GM19328 (cell line): ENCODE measurements around the gene PPCDC.

Experiments
- ATAC-seq: cut with Tn5 transposase; IDR thresholded peaks from one replicate; pipeline ENCODE4 v1.9.1; 2021; ENCODE audit warnings: mild to moderate bottlenecking, moderate library complexity; ENCODE audit not compliant: unreplicated experiment

The PPCDC gene

GRCh38 chr15:75023181-75023871 lies at the start of gene PPCDC:
Gene PPCDC (plus strand): TSS chr15:75023590. CDS start chr15:75028319, 4,729 bp downstream.
- ATAC-seq, result peak; percentile 95

DNA sequence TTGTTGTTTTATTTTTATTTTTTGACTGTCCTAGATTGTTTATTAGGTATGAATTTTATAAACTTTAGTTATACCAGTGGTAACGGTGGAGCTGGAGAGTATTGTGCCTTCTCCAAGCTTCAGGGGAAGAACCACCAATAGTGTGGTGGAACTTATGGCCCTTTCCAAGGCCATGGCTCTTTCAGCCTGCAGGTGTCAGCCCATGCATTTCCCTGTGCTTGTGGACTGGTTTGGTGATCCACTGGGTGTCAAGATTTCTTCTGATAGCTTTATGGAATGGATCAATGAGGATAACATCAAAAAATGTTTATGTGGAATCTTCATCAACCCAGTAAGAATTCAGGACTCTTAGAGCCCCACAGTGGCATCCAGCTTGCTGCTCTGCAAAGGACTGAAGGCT lies 47.2 kb upstream of the PPCDC start:
- ATAC-seq, result no peak

DNA sequence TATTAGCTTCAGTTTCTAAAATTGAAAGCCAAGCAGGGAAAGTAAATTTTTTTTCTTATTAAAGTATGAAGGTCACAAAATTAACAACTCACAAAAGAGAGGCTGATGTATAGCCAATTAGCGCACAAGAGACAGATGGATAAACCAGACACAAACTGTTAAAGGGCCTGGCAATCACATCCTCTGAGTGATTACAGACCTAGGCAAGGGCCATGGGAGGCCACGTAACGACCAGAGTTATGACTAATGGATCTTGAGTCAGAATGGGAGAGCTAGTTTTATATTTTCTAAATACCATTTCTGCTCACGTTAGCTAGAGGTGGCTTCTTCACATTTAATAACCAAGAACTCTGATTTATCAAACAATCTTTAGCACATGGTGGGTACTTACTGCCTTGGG lies 45.8 kb upstream of the PPCDC start:
- no peak for ATAC-seq

- ATAC-seq, result no peak
Observed at GRCh38 chr15:74978077-74978476, 45.3 kb upstream of the PPCDC start.

DNA sequence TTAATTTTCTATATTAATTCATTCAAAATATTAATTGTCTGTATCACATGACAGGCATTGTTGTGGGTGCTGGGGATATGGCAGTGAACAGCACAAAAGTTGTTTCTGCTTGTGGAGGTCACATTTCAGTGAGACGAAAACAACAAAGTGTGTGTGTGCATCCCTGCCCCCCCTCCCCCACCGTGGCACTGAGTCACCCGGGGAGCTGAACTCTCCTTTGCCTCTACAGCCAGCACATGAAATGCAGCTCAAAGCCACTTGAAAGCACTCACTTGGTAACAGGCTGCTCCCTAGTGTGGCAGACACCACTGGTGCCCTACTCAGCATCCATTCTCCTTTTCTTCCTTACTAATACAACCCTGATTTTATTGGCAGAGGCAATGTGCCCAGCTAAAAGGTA lies 44.9 kb upstream of the PPCDC start:
- no peak for ATAC-seq

- ATAC-seq, result no peak
Observed at GRCh38 chr15:74982183-74982582, 41.2 kb upstream of the PPCDC start.

DNA sequence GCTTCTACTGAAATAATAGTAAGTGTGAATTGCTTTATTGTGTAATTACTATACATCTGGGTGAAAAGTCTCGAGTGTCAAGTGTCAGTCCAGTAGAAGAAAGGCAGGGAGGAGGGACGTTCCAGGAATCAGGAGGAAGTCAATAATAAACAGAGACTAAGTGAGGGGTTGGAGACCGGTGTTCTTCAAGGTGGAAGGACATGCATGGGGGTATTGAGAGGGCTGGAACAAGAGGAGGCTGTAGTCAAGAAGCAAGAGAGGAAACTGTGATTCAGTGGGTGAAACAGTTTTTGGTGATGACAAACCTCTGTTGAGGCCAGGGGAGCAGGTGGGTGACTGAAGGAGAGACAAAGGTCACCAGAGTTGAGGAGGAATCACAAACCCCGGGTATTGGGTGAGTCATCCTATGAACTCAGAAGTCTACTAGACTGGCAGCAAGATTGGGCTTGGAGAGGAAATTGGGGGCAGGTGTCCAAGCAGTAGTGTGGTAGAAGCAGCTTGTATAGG lies 39.6 kb upstream of the PPCDC start:
- ATAC-seq, result no peak

GRCh38 chr15:74988007-74988800 lies 35.2 kb upstream of the PPCDC start:
- ATAC-seq, result no peak

DNA sequence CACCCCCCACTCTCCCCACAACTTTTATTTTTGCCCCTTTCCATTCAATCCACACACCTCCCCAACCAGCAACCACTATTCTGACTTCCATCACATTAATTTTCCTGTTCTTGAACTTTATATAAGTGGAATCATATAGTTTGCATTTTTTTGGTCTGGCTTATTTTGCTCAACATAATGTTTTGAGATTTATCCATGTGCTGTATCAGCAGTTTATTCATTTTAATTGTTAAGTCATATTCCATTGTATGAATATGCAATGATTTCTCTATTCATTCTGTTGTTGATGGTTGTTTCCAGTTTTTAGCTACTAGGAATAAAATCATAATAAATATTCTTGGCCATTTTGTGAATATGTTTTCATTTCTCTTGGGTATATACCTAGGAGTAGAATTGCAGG lies 33.9 kb upstream of the PPCDC start:
- ATAC-seq, result no peak

- no peak for ATAC-seq
Observed at GRCh38 chr15:74992619-74993018, 30.8 kb upstream of the PPCDC start.

- ATAC-seq, result no peak
Observed at GRCh38 chr15:74994236-74994635, 29.2 kb upstream of the PPCDC start.

GRCh38 chr15:74994685-74995084 lies 28.7 kb upstream of the PPCDC start:
- no peak for ATAC-seq

GRCh38 chr15:74995182-74995778 lies 28.1 kb upstream of the PPCDC start, which contains the start of gene SCAMP5:
Gene SCAMP5 (plus strand): TSS chr15:74995563. CDS start chr15:75011840, 16,277 bp downstream.
- ATAC-seq, result peak; percentile 53

DNA sequence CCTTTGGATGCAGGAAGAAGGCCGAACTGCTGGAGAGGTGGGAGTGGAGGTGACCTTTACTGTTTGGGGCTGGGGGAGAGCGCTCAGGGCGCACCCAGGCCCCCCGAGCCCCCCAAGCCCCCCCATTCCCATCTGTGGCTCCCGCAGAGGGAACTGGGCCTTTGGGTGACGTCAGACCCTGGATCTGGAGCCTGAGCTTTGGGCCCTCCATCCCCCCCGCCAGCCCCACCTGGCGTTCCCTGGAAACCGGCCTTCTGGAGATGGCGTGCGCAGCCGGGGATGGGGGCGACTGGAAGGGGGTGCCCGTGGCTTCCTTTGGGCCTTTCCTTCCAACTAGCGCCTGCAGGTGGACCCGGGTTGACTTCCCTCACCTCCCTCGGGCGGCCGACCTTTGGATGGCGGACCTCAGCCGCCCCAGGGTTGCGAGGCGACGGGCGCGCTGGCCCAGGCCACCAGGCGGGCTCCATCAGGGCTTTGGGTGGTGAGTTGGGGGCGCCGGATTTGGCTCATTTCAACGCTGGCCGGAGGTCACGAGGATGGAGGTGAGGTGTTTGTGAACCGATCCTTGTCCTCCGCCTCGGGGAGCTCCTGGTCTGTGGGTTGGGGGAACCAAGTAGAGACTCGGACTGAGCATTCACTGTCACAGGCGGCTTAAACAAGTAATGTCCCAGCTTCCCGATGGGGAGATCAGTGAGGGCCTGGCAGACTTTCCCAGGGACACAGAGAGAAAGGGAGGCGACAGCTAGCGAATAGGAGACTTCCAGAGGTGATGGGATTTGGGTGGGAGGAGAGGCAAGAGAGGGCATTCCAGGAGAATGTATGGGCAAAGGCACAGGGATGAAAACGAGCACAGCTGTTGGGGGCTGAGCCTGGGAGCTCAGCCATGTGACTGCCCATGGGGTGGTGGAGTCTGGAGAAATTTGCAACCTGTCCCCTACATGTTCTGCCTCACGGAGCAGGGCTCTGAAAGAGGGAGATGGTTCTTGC lies 27.3 kb upstream of the PPCDC start:
- no peak for ATAC-seq

DNA sequence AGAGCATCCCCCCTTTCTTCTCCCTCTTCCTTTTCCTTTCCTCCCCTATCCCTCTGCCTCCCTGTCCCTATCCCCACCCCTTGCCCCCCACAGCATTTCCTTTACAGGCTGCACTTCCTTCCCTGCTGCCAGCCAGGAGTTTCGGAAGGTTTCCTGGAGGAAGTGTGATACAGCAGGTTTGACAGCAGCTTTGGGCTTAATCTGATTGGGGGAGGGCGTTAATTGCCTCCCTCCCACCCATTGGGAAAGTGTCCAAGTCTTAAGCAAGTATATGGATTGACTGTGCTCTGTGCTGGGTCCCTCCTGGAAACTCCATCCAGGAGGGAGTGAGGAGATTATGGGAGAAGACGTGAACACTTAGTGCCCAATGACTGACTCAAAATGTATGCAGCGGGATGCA lies 26.2 kb upstream of the PPCDC start:
- no peak for ATAC-seq

GRCh38 chr15:74997543-74997942 lies 25.8 kb upstream of the PPCDC start:
- ATAC-seq, result no peak

- no peak for ATAC-seq
Observed at GRCh38 chr15:75001310-75001709, 22.1 kb upstream of the PPCDC start.

DNA sequence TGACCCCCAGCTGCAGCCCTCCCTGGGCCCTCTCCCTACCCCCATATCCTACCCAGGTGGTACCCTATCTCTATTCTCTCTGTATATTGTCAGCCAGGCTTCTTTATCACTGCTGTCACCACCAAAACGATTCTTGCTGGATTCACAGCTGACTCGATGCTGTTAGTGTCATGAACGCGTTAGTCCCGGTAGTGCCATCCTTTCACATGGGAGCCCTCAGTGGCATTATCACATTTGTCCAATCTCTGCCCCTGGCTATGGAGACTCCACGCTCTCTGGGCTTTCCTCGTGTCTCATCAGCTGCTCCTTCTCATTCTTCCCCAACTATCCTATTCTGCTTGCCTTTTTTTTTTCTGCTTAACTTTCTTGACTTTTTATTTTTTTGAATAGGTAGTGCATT lies 21.0 kb upstream of the PPCDC start:
- ATAC-seq, result no peak

DNA sequence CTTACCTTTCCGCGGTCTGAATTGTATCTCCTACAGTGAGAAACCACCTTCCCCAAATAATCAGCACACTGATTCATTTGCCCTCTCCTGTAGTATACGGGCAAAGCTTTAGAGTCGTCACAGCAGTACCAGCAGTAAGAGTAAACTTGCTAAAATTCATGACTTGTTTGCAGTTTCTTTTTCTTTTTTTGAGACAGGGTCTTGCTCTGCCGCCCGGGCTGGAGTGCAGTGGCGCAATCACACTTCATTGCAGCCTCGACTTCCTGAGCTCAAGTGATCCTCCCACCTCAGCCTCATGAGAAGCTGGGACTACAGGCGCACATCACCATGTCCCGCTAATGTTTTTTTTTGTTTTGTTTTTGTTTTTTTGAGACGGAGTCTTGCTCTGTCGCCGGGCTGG lies 16.2 kb upstream of the PPCDC start:
- no peak for ATAC-seq

DNA sequence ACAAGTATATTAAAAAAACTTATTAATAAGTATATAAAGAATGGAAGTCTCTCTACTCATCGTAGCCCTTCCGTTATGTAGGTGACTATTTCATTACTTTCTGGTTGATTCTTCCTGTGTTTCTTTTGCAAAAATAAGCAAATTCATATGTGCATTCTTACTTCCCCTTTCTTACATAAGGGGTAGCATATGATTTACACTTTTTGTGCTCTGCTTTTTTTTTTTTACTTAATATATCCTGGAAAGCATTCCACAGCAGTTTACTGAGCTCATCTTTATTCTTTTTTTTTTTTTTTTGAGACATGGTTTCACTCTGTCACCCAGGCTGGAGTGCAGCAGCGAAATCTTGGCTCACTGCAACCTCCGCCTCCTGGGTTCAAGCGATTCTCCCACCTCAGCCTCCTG lies 15.2 kb upstream of the PPCDC start:
- ATAC-seq, result no peak
